HepG2 (cell line): ENCODE results near the gene PRSS33. TPM values are rescaled to one million over a fixed set of nuclear protein-coding genes. Genes with fewer than 3 reads are reported as not detected.

ENCODE experiments used
- ARNT ChIP-seq: fragments of 450-650 bp; IDR thresholded peaks from 2 replicates; pipeline ENCODE4 v1.6.1; 2017
- ATF2 ChIP-seq: sonication (generic); formaldehyde crosslinking; IDR thresholded peaks from 2 replicates; pipeline ENCODE4 v1.4.0; 2020; ENCODE audit warnings: missing genetic modification reagents
- CENPX ChIP-seq: sonication (generic); formaldehyde crosslinking; IDR thresholded peaks from 2 replicates; pipeline ENCODE4 v1.9.0; 2021; ENCODE audit warnings: mild to moderate bottlenecking, missing genetic modification reagents, moderate library complexity
- E2F5 ChIP-seq: sonication (generic); formaldehyde crosslinking; conservative IDR thresholded peaks from 2 replicates; pipeline ENCODE4 v1.4.0; 2020; ENCODE audit warnings: missing genetic modification reagents
- FOSL2 ChIP-seq: sonication (generic); formaldehyde crosslinking; IDR thresholded peaks from 2 replicates; pipeline ENCODE4 v1.4.0; 2020; ENCODE audit warnings: missing genetic modification reagents
- KLF16 ChIP-seq, 2 experiments: sonication (generic) in 1 of 2; formaldehyde crosslinking in 1 of 2; IDR thresholded peaks; 2 replicates each; pipeline versions ENCODE4 v1.6.1 to v1.8.0; 2016 to 2023; ENCODE audit warnings: missing genetic modification reagents in 2 of 2, missing compliant biosample characterization in 1 of 2
- MBD4 ChIP-seq: IDR thresholded peaks from 2 replicates; pipeline ENCODE4 v1.6.1; 2012; ENCODE audit warnings: low read length, inconsistent platforms, borderline replicate concordance
- MED1 ChIP-seq: sonication (generic); formaldehyde crosslinking; IDR thresholded peaks from 2 replicates; pipeline ENCODE4 v1.4.0; 2020; ENCODE audit warnings: missing genetic modification reagents
- MXD3 ChIP-seq: IDR thresholded peaks from 2 replicates; pipeline ENCODE4 v1.6.1; 2016; ENCODE audit warnings: mild to moderate bottlenecking, missing biosample characterization, missing genetic modification reagents
- PPARG ChIP-seq: conservative IDR thresholded peaks from 2 replicates; pipeline ENCODE4 v1.6.1; 2016; ENCODE audit warnings: missing biosample characterization, missing genetic modification reagents
- RFX1 ChIP-seq: fragments of 450-650 bp; IDR thresholded peaks from 2 replicates; pipeline ENCODE4 v1.6.1; 2017
- TBP ChIP-seq: sonication (generic); formaldehyde crosslinking; IDR thresholded peaks from 2 replicates; pipeline ENCODE4 v1.5.0; 2020; ENCODE audit warnings: missing genetic modification reagents
- TEAD2 ChIP-seq: sonication (generic); formaldehyde crosslinking; IDR thresholded peaks from 2 replicates; pipeline ENCODE4 v1.9.0; 2021; ENCODE audit warnings: missing genetic modification reagents
- TFE3 ChIP-seq: IDR thresholded peaks from 2 replicates; pipeline ENCODE4 v1.6.1; 2016
- XRCC5 ChIP-seq: fragments of 200-400 bp; formaldehyde crosslinking; optimal IDR thresholded peaks from 2 replicates; pipeline ENCODE3; 2017; ENCODE audit warnings: mild to moderate bottlenecking, low read length
- ZBTB26 ChIP-seq: IDR thresholded peaks from 2 replicates; pipeline ENCODE4 v1.6.1; 2016; ENCODE audit warnings: missing compliant biosample characterization, missing genetic modification reagents, borderline replicate concordance
- ZNF101 ChIP-seq: sonication (generic); formaldehyde crosslinking; IDR thresholded peaks from 2 replicates; pipeline ENCODE4 v1.4.0; 2020; ENCODE audit warnings: mild to moderate bottlenecking, low read depth, missing genetic modification reagents, borderline replicate concordance
- ZNF121 ChIP-seq: sonication (generic); formaldehyde crosslinking; IDR thresholded peaks from 2 replicates; pipeline ENCODE4 v1.5.0; 2020; ENCODE audit warnings: mild to moderate bottlenecking, missing genetic modification reagents
- ZNF562 ChIP-seq: sonication (generic); formaldehyde crosslinking; IDR thresholded peaks from 2 replicates; pipeline ENCODE4 v1.8.0; 2022; ENCODE audit warnings: missing genetic modification reagents, borderline replicate concordance
- ZNF660 ChIP-seq: sonication (generic); formaldehyde crosslinking; IDR thresholded peaks from 2 replicates; pipeline ENCODE4 v1.5.1; 2020; ENCODE audit warnings: mild to moderate bottlenecking, low read depth, missing genetic modification reagents, borderline replicate concordance
- ZNF776 ChIP-seq: sonication (generic); formaldehyde crosslinking; IDR thresholded peaks from 2 replicates; pipeline ENCODE4 v1.4.0; 2020; ENCODE audit warnings: mild to moderate bottlenecking, missing genetic modification reagents
- ZXDC ChIP-seq: sonication (generic); formaldehyde crosslinking; IDR thresholded peaks from 2 replicates; pipeline ENCODE4 v1.5.0; 2020; ENCODE audit warnings: mild to moderate bottlenecking, missing genetic modification reagents
- polyA plus RNA-seq, 8 experiments: library from polyadenylated mRNA; depleted of rRNA in 3 of 8; stranded (reverse) in 7 of 8; unstranded in 1 of 8; fragments of >200 nt; fragmentation: Illumina TruSeq in 4 of 8; extraction: Trizol in 4 of 8; gene quantifications; 2 replicates each; pipeline versions ENCODE4 v1.2.1 to v1.2.3, GENCODE V29; 2011 to 2016; ENCODE audit warnings: low read depth in 4 of 8, missing spikeins in 1 of 8, mixed read lengths in 1 of 8; ENCODE audit not compliant: insufficient read depth in 1 of 8
- total RNA-seq, 5 experiments: library from RNA; depleted of rRNA; stranded (reverse); fragments of >200 nt; fragmentation: Illumina TruSeq; extraction: Trizol; gene quantifications; 2 replicates each; pipeline ENCODE4 v1.2.3, GENCODE V29; 2016; ENCODE audit warnings: low read depth in 1 of 5

PRSS33 gene
- total and polyA plus RNA-seq, 2 of the 13 experiments (the other 11 are each of a cell fraction or from before 2014, with no cell fraction given) = not detected

GRCh38 chr16:2752035-2752849, 35.1 kb downstream of the PRSS33 start, which contains the start of gene SRRM2 (continued):
- no peak for TF ChIP-seq ATF2 (CRISPR knock-in tag)
- no peak for TF ChIP-seq XRCC5
- TF ChIP-seq ZNF562 = no peak; the same call in 1 of the 2 replicates
- TF ChIP-seq ZNF776 (CRISPR knock-in tag) = no peak
- no peak for TF ChIP-seq TBP (CRISPR knock-in tag)
- no peak for TF ChIP-seq CENPX
- no peak; the same call in none of the 2 replicates for TF ChIP-seq E2F5 (CRISPR knock-in tag)
- TF ChIP-seq RFX1 = no peak
- TF ChIP-seq KLF16 (CRISPR knock-in tag; IDR thresholded peaks at IDR 0.05) = 0 out of 4 replicates have a peak, but pooled peaks of 1 of the 2 experiments have one; percentile 20
- no peak for TF ChIP-seq ZNF660 (CRISPR knock-in tag)
- peak; percentile 15; the same call in 1 of the 2 replicates for TF ChIP-seq MXD3 (CRISPR knock-in tag)
- TF ChIP-seq PPARG (CRISPR knock-in tag) = peak; percentile 32; the same call in 1 of the 2 replicates
- TF ChIP-seq MED1 (CRISPR knock-in tag) = peak; percentile 45; the same call in 1 of the 2 replicates
- TF ChIP-seq TEAD2 (CRISPR knock-in tag) = peak; percentile 31; the same call in 1 of the 2 replicates
- peak; percentile 18; the same call in 1 of the 2 replicates for TF ChIP-seq FOSL2 (CRISPR knock-in tag)
- no peak for TF ChIP-seq TFE3 (CRISPR knock-in tag)
- no peak for TF ChIP-seq ARNT
- TF ChIP-seq ZBTB26 (CRISPR knock-in tag) = peak; percentile 54
- TF ChIP-seq MBD4 = no peak
- TF ChIP-seq ZXDC = peak; percentile 85; the same call in 1 of the 2 replicates
- no peak for TF ChIP-seq ZNF101
- no peak for TF ChIP-seq ZNF121 (CRISPR knock-in tag)
